BJ (cell line): ENCODE results near the gene PACSIN2. TPM values are rescaled to one million over a fixed set of nuclear protein-coding genes. Genes with fewer than 3 reads are reported as not detected.

Experiments used
- CTCF ChIA-PET: fragments of 350-600 bp; formaldehyde crosslinking; extraction: SDS; loops from one replicate; lab custom pipeline; 2021; ENCODE audit warnings: antibody characterized with exemption, inconsistent platforms; lab: Yijun Ruan, JAX
- POLR2A ChIA-PET: fragments of 300-600 bp; sonication (Branson Sonifier 250); formaldehyde crosslinking; extraction: SDS; loops from one replicate; lab custom pipeline; 2021; ENCODE audit warnings: antibody characterized with exemption; lab: Charles Lee
- DNase-seq: peaks from one replicate; pipeline ENCODE4 v3.0.0-alpha.2; 2011; ENCODE audit warnings: low read depth
- H3K27me3 ChIP-seq: 2 replicates; pipeline ENCODE4 v1.6.0; 2011; ENCODE audit warnings: low read length; ENCODE audit not compliant: control insufficient read depth, insufficient read depth
- H3K36me3 ChIP-seq: 2 replicates; pipeline ENCODE4 v1.5.1; 2011; ENCODE audit warnings: low read length; ENCODE audit not compliant: control insufficient read depth, insufficient read depth
- H3K4me3 ChIP-seq: 2 replicates; pipeline ENCODE4 v1.5.1; 2011; ENCODE audit warnings: low read depth, mild to moderate bottlenecking, control low read depth, low read length
- polyA plus RNA-seq: library from polyadenylated mRNA; depleted of rRNA; stranded (reverse); fragments of >200 nt; gene quantifications from 2 replicates; pipeline ENCODE4 v1.2.3, GENCODE V29; 2011
- TF ChIP-seq, protein P1 (sequence below): IDR thresholded peaks from 2 replicates; pipeline ENCODE4 v1.5.1; 2011; ENCODE audit warnings: low read depth, mild to moderate bottlenecking, control low read depth, inconsistent platforms, low read length, moderate library complexity; ENCODE audit not compliant: insufficient read depth

PACSIN2 gene
- polyA plus RNA-seq, 1 experiment = 86.3 TPM

DNA sequence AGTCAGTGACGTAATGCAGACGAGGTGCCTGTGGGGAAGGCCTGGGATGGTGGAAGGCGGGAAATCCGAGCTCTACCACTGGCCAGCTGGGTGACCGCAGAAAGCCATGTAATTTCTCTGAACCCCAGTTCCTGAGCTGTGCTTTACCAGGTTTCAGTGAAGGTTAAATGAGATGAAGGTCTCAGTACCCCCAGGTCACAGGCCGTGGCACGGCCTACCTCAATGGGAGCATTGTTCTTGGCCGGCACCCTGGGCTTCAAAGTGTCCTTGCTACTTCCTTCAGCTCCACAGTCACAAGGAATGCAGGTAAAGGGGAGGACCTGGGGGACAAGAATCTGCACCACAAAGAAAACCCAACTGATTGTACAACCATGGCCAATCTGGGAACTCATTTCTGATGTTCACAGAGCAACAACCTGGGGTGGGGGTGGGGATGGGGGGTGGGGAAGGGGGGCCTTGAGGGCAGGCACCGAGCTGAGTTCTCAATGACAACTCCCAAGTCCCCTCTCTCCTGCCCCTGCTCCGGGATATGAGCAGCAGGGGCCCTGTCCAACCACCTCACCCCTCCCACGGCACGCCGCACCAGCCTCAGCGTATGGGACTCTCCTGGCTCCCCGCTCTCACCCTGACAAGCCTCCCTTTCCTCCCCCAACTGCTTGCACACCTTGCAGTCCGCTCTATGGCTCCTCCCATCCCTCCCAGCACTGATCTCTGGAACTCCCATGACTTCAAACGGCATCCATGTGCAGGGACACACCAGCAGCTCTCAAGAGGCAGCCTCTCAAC lies 98.8 kb downstream of the PACSIN2 start:
- POLR2A ChIA-PET = no interaction called here
- DNase-seq = no peak
- H3K36me3 ChIP-seq = no peaks in the 10 kb centered on the region; the same call in 1 of the 2 replicates
- TF ChIP-seq, protein P1, sequence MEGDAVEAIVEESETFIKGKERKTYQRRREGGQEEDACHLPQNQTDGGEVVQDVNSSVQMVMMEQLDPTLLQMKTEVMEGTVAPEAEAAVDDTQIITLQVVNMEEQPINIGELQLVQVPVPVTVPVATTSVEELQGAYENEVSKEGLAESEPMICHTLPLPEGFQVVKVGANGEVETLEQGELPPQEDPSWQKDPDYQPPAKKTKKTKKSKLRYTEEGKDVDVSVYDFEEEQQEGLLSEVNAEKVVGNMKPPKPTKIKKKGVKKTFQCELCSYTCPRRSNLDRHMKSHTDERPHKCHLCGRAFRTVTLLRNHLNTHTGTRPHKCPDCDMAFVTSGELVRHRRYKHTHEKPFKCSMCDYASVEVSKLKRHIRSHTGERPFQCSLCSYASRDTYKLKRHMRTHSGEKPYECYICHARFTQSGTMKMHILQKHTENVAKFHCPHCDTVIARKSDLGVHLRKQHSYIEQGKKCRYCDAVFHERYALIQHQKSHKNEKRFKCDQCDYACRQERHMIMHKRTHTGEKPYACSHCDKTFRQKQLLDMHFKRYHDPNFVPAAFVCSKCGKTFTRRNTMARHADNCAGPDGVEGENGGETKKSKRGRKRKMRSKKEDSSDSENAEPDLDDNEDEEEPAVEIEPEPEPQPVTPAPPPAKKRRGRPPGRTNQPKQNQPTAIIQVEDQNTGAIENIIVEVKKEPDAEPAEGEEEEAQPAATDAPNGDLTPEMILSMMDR = no peak
- CTCF ChIA-PET = interaction anchor here (1.2 to 1.5 kb wide), 2 partner anchors 12 to 14 kb away, joined by 4 read pairs; no protein-coding TSS in a partner anchor
- H3K27me3 ChIP-seq = no peaks in the 10 kb centered on the region
- no peak overlapping the region for H3K4me3 ChIP-seq

- H3K27me3 ChIP-seq = no peaks in the 10 kb centered on the region
- CTCF ChIA-PET = interaction anchor here (1.5 kb wide), 1 partner anchor 12 kb away, joined by 4 read pairs; no protein-coding TSS in a partner anchor
- POLR2A ChIA-PET = no interaction called here
These were observed 100.4 kb downstream of the PACSIN2 start for GRCh38 chr22:42914511-42915076.

DNA sequence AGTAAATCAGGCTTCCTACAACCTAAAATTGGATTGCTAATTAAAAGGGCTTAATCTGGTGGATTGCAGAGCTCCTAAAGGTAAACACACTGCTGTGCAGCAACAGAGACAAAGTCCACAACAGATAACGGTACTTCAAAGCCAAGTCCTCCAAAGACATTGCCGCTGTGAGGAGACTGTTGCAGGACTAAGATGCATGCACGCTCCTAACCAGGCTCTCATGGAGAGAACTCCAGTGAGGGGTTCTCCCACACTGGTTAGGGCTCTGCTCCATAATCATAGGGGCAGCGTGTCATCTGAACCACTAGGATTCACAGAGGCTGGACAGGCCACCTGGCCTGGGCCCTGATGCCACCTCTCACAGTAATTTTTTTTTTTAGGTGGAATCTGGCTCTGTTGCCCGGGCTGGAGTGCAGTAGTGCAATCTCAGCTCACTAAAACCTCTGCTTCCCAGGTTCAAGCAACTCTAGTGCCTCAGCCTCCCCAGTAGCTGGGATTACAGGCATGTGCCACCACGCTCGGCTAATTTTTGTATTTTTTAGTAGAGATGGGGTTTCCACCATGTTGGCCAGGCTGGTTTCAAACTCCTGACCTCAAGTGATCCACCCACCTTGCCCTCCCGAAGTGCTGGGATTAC lies 101.0 kb downstream of the PACSIN2 start:
- TF ChIP-seq, protein P1 = no peak
- H3K27me3 ChIP-seq = no peaks in the 10 kb centered on the region
- H3K4me3 ChIP-seq = no peak overlapping the region
- ChIA-PET POLR2A (no interaction called here), CTCF (interaction anchor here (1.1 kb wide), 1 partner anchor 11 kb away, joined by 3 read pairs; no protein-coding TSS in a partner anchor)
- no peak for DNase-seq
- peaks cover 6% of the 10 kb centered on the region for H3K36me3 ChIP-seq

More at GRCh38 chr22:42914511-42915076, 100.4 kb downstream of the PACSIN2 start:
- TF ChIP-seq, protein P1 = no peak
- Histone ChIP-seq H3K36me3 (peaks cover 6% of the 10 kb centered on the region), H3K4me3 (no peak overlapping the region)
- no peak for DNase-seq

GRCh38 chr22:42912059-42912458 lies 102.9 kb downstream of the PACSIN2 start:
- peaks cover 8% of the 10 kb centered on the region for H3K36me3 ChIP-seq
- ChIA-PET POLR2A (no interaction called here), CTCF (no interaction called here)
- no peak overlapping the region for H3K4me3 ChIP-seq
- DNase-seq = no peak
- TF ChIP-seq, protein P1 = no peak
- no peaks in the 10 kb centered on the region for H3K27me3 ChIP-seq
